Measurements from ENCODE around the gene NUDT2.

Gene NUDT2

GRCh38 chr9:34371886-34372466 is 42.6 kb downstream of the NUDT2 start:
- DNase-seq = no peak

- DNase-seq = no peak
Observed at GRCh38 chr9:34372467-34373011, 43.2 kb downstream of the NUDT2 start.

GRCh38 chr9:34373749-34374148 is 44.4 kb downstream of the NUDT2 start:
- no peak for DNase-seq

GRCh38 chr9:34374339-34374738 is 45.0 kb downstream of the NUDT2 start:
- DNase-seq = no peak

- no peak for DNase-seq
Observed at GRCh38 chr9:34374905-34375552, 45.7 kb downstream of the NUDT2 start.

GRCh38 chr9:34375901-34376595 is 46.7 kb downstream of the NUDT2 start:
- DNase-seq = peak; percentile 77

- peak; percentile 98 for DNase-seq
Observed at GRCh38 chr9:34376596-34377403, 47.4 kb downstream of the NUDT2 start, which contains the start of gene MYORG. Gene MYORG (minus strand): TSS chr9:34376898. CDS start chr9:34372943, 3,955 bp downstream.

- no peak for DNase-seq
Observed at GRCh38 chr9:34377404-34377746, 48.0 kb downstream of the NUDT2 start.

GRCh38 chr9:34378376-34379060 is 49.1 kb downstream of the NUDT2 start:
- DNase-seq = no peak

- peak; percentile 95 for DNase-seq
Observed at GRCh38 chr9:34379334-34380033, 50.1 kb downstream of the NUDT2 start.

- no peak for DNase-seq
Observed at GRCh38 chr9:34380034-34380510, 50.7 kb downstream of the NUDT2 start.

- DNase-seq = peak; percentile 89
Observed at GRCh38 chr9:34380511-34381315, 51.3 kb downstream of the NUDT2 start.

GRCh38 chr9:34381323-34381722 is 52.0 kb downstream of the NUDT2 start:
- DNase-seq = no peak

- peak; percentile 38 for DNase-seq
Observed at GRCh38 chr9:34382054-34382453, 52.7 kb downstream of the NUDT2 start.

- peak; percentile 45 for DNase-seq
Observed at GRCh38 chr9:34382879-34383278, 53.5 kb downstream of the NUDT2 start.

GRCh38 chr9:34383904-34384303 is 54.5 kb downstream of the NUDT2 start:
- peak; percentile 5 for DNase-seq

GRCh38 chr9:34384368-34385165 is 55.2 kb downstream of the NUDT2 start:
- DNase-seq = peak; percentile 15

- DNase-seq = peak; percentile 19
Observed at GRCh38 chr9:34385561-34386230, 56.3 kb downstream of the NUDT2 start.

GRCh38 chr9:34386656-34387055 is 57.3 kb downstream of the NUDT2 start:
- DNase-seq = peak; percentile 42

Data from activated CD8-positive, alpha-beta memory T cell treated with anti-CD3 and anti-CD28 coated beads for 24 hours (primary cell).